RPMI7951 (cell line): ENCODE data around the gene ZFP57. TPM values are rescaled to one million over a fixed set of nuclear protein-coding genes. Genes with fewer than 3 reads are reported as not detected.
A peak's percentile ranks its signal among the peaks of the same experiment; 100 is the strongest.
"Not testable (repeated sequence)": the region's sequence is repeated elsewhere in the genome, so short reads cannot be mapped to it uniquely, and the experiment has no call there.

Source experiments
- DNase-seq: peaks from one replicate; pipeline ENCODE4 v3.0.0-alpha.2; 2012; ENCODE audit warnings: low read depth
- total RNA-seq: library from RNA; depleted of rRNA; stranded (reverse); fragments of >200 nt; shearing (Covaris generic); gene quantifications from 2 replicates; pipeline ENCODE4 v1.2.3, GENCODE V29; 2014

The ZFP57 gene
- total RNA-seq, 1 experiment from 2014 or later, result not detected

- peak; percentile 24 for DNase-seq
These were observed 15.5 kb upstream of the ZFP57 start for GRCh38 chr6:29696147-29697125.

GRCh38 chr6:29694637-29695036 is 13.7 kb upstream of the ZFP57 start:
- no peak for DNase-seq

GRCh38 chr6:29685718-29686326 is 4.9 kb upstream of the ZFP57 start:
- DNase-seq, result peak; percentile 22

- DNase-seq, result no peak
These were observed 859 bp upstream of the ZFP57 start for GRCh38 chr6:29681811-29682210.

GRCh38 chr6:29680416-29680815 is 536 bp downstream of the ZFP57 start:
- no peak for DNase-seq

GRCh38 chr6:29679962-29680361 is 990 bp downstream of the ZFP57 start:
- DNase-seq, result no peak

- DNase-seq, result no peak
These were observed 2.8 kb downstream of the ZFP57 start for GRCh38 chr6:29678114-29678513.

GRCh38 chr6:29676981-29677601 is 3.9 kb downstream of the ZFP57 start:
- peak; percentile 89 for DNase-seq

- no peak for DNase-seq
These were observed 5.4 kb downstream of the ZFP57 start for GRCh38 chr6:29675561-29675960.

- no peak for DNase-seq
These were observed 6.9 kb downstream of the ZFP57 start for GRCh38 chr6:29674008-29674407.

- no peak for DNase-seq
These were observed 7.8 kb downstream of the ZFP57 start for GRCh38 chr6:29673161-29673560.

GRCh38 chr6:29672116-29672515 is 8.8 kb downstream of the ZFP57 start:
- not testable (repeated sequence) for DNase-seq

- DNase-seq, result no peak
These were observed 9.9 kb downstream of the ZFP57 start for GRCh38 chr6:29671026-29671425.

- DNase-seq, result no peak
These were observed 13.8 kb downstream of the ZFP57 start for GRCh38 chr6:29667158-29667557.

- no peak for DNase-seq
These were observed 14.2 kb downstream of the ZFP57 start for GRCh38 chr6:29666826-29667130.

- no peak for DNase-seq
These were observed 14.8 kb downstream of the ZFP57 start for GRCh38 chr6:29665942-29666825.

- no peak for DNase-seq
These were observed 17.5 kb downstream of the ZFP57 start for GRCh38 chr6:29663300-29664042.

GRCh38 chr6:29661502-29662141 is 19.3 kb downstream of the ZFP57 start:
- peak; percentile 72 for DNase-seq

GRCh38 chr6:29661071-29661470 is 19.9 kb downstream of the ZFP57 start:
- DNase-seq, result no peak

GRCh38 chr6:29656798-29657197 is 24.2 kb downstream of the ZFP57 start, which contains the start of gene MOG:
MOG (plus strand) TSS chr6:29657092; CDS start chr6:29657210, 118 bp downstream.
- no peak for DNase-seq
